Muscle of arm (tissue), 12 donors: ENCODE data around the gene TMPRSS13. TPM values are rescaled to one million over a fixed set of nuclear protein-coding genes. Genes with fewer than 3 reads are reported as not detected.
"Not testable (repeated sequence)": the region's sequence is repeated elsewhere in the genome, so short reads cannot be mapped to it uniquely, and the experiment has no call there.

Experiments
- DNase-seq: peaks from one replicate; pipeline ENCODE4 v3.0.0-alpha.2; 2013
- polyA plus RNA-seq, 12 donors: library from polyadenylated mRNA; unstranded; fragments of 120-200 nt; gene quantifications; one replicate each; pipeline ENCODE4 v1.2.1, GENCODE V29; 2013; ENCODE audit not compliant: insufficient read length in 12 of 12

TMPRSS13 gene
- polyA plus RNA-seq, 12 donors = 0.11 to 3.6 (median 0.28) TPM; not detected in 4

DNA sequence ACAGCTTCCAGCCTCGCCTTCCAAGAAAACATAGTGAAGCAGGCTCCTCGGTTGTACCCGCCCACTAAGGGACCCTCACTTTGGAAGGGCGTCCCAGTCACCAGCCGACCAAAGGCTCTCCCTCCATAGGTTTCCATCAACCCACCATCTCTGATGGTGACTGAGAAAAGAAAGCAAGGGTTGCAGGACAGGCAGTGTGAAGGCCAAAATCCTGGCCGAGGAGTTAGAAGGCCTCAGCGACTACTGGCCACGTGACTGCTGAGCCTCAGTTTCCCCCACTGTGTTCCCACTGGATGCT, 55.4 kb downstream of the TMPRSS13 start:
- no peak for DNase-seq

DNA sequence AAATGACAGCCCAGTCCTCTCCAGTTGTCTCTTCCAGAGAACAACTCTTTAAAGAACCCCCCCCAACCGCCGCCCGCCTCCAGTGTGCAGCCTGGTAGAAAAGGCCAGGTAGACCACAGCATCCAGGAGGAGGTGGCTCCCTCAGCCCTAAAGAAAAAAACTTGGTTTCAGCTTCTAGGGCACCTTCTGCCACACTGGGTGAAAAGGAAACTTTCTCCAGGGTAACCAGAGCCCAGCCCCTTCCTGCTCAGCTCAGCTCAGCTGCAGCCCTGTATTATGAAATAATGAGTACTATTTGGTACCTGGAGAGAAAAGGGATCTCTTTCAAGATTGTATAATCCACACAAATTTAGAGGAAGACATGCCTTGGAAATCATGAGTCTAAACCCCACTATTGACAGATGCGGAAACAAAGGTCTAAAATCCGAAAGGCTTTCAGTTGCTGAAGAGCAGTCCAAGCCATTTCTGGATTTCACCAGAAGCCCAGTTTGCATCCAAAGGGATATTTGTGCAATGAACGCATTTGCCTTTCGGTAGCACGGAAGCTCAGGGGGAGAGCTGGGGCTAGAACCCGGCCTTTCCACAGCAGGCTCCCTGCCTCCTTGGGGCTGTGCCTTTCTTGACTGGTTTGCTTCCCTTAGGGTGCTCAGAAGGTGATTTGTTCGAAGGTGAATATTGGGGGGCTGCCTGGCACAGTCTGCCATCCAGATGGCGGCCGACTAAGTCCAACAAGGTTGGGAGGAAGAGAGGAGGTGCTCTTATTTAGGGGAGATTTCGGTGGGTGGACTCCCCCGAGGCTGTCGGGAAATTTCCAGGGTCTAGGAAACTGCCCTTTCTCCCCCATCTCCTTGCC, 56.0 kb downstream of the TMPRSS13 start:
- no peak for DNase-seq

GRCh38 chr11:117872420-117872961, 56.7 kb downstream of the TMPRSS13 start:
- DNase-seq = no peak

GRCh38 chr11:117871784-117872183, 57.4 kb downstream of the TMPRSS13 start:
- DNase-seq = no peak

DNA sequence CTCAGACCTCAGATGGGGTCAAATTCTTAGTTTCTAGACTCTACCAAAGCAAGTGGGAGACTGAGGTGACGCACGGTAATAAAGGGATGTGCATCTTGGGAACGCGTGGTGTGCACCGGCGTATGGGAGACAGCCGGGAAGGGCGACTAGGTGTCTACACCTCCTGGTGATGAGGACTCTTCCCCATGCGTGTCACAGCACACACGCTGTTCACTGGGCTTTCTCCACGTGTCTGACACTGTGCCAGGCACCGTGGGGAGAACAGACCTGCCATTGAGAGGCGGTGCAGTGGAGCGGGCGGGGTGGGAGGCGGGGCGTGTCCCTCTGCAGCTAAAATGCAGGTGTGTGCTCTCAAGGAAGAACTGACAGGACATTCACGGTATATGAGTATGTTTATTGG, 58.0 kb downstream of the TMPRSS13 start:
- no peak for DNase-seq

DNA sequence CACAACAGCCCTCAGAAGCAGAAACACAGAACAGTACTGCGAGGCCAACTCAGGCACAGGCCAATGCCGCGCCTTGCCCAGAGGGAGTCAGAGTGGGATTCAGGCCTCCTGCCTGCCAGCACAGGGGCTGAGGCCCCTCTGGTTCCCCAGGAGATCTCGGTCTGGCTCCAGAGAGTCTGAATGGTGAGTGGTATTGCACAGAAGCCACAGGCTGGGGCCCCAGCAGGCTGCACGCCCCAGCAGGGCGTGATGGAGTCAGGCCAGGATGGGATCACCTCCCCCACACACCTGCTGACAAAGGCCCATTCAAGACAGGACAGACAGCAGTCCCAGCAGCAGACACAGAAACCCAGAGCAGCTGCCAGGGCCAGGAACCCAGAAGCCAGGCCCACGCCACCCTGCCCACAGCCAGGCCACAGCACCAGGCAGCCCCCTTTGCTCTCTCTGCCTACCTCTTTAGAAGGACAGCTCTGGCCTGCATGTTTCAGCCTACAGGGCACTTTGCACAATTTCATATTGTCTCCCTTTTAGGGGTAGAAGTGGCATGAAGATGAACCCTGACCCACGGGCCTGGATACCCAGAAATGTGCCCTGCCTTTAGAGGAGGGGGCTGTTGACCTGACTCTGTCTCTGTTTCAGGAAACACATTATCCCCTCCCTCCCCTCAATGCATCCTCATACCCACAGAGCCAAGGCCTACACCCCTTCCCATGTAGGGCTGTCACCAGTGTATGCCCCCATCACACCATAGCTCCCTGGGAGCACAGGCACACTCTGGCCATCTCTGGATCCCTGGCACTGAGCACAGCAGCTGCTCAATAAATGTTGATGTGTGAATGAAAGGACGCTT, 58.9 kb downstream of the TMPRSS13 start:
- DNase-seq = no peak

DNA sequence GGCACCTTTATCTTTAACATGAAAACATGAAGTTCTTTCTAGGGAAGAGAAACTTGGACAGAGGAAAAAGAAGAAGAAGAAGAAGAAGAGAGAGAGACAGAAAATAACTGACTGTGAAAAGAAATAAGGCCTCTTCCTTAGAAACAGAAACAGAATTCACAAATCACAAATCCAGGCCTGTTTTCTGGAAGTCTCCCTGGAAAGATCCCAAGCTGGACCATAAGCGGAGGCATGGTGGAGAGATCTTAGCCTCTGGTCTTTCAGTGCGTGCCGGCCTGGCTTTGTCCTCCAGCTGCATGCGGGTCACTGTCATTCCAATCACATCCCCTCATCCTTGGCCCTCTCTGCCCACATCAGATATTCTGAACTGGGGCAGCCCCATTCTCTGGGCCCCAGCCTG, 59.6 kb downstream of the TMPRSS13 start:
- peak; percentile 69 for DNase-seq

GRCh38 chr11:117868815-117869561, 60.2 kb downstream of the TMPRSS13 start:
- no peak for DNase-seq

DNA sequence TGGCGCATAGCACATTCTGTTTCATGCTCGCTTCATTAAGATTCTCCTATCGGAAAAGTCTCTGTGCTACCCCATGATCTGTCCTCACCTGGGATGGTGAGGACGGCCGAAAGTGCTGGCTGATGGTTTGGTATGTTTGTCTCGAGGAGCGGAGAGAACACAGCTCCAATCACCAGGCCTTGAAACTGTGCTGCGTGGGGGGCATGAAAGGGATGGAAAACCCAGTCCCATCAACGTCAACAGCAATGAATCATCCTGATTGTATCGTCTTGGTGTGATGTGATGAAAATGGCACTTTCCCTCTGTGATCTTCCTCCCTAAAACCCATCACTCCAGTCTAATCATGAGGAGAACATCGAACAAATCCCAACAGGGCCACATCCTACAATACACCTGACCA, 61.1 kb downstream of the TMPRSS13 start:
- DNase-seq = no peak

GRCh38 chr11:117866526-117866925, 62.7 kb downstream of the TMPRSS13 start:
- DNase-seq = no peak

GRCh38 chr11:117865546-117865945, 63.7 kb downstream of the TMPRSS13 start:
- DNase-seq = not testable (repeated sequence)

GRCh38 chr11:117863383-117863782, 65.8 kb downstream of the TMPRSS13 start:
- DNase-seq = no peak

DNA sequence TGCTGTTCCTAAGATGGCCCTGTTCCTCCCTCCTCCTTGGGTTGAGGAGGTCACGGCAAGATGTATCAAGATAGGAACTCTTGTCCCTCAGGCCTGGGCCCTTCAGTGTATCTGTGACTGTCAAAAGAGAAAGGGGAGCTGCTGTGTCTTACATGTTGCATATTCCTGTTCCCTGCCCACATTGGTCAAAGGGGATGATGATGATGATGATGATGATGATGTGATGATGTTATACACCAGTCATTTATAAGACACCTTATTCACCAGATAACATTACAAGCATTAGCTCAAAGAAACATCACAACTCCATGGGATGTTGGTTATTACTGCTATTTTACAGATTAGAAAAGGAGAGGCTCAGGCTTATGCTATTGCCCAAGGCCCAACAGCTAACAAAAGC, 66.4 kb downstream of the TMPRSS13 start:
- DNase-seq = no peak

DNA sequence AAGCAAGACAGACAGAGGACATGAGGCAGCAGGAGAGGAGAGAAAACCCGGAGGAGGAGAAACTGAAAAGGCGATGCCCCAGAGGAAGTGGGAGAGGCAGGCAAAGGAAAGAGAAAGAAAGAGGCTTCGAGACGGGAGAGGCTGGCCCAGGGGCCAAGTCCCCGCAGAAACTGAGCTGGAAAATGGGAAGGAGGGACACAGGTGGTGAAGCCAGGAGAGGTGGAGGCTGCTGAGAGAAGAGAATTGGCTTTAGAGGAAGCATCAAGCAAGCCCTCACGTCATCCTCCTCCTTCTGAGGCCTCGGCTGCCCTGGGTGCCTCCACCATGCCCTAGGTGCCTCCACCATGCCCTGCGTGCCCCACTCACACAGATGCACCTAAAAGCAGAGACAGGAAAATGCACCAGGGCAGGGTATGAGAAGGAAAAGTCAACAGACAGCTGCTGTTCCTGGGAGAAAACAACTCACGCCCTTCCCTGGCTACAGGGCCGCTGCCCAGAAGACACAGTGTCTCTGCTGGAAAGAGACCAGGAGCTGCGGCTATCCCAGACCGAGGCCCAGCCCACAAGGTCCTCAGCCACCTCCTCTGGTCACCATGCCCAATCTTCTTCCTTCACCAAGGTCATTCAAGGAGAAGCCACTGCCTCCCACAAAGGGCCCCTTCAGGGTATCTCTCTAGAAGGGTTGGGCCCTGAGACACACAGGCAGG, 67.0 kb downstream of the TMPRSS13 start:
- no peak for DNase-seq

GRCh38 chr11:117861151-117862018, 67.8 kb downstream of the TMPRSS13 start:
- DNase-seq = no peak

GRCh38 chr11:117860139-117860538, 69.1 kb downstream of the TMPRSS13 start:
- no peak for DNase-seq

GRCh38 chr11:117859488-117860112, 69.6 kb downstream of the TMPRSS13 start:
- no peak for DNase-seq

- DNase-seq = no peak
These were observed 70.1 kb downstream of the TMPRSS13 start for GRCh38 chr11:117859061-117859460.

GRCh38 chr11:117857734-117858414, 71.3 kb downstream of the TMPRSS13 start:
- no peak for DNase-seq
